ENCODE measurements around the gene RNF13. TPM values are rescaled to one million over a fixed set of nuclear protein-coding genes. Genes with fewer than 3 reads are reported as not detected.

RNF13 gene
- total and polyA plus RNA-seq, 2 donors (not counting 1 experiment from before 2014, with no cell fraction given) = 38.0 to 86.5 TPM

GRCh38 chr3:149819432-149819831 lies 6.4 kb downstream of the RNF13 start:
- no CpG with 5 or more reads among the region's 1 CpG for WGBS (ENCODE audit: insufficient coverage)
- H3K9ac ChIP-seq (ENCODE audit: low read length) = no peak overlapping the region
- no peak overlapping the region for H3K27ac ChIP-seq (ENCODE audit: low read length in 2 of 2)
- peaks cover 2% of the 10 kb centered on the region for H3K9me3 Mint-ChIP-seq (ENCODE audit: insufficient read depth)
- no peak for TF ChIP-seq EZH2 (IDR thresholded peaks at IDR 0.05; ENCODE audit: borderline replicate concordance, insufficient read depth, low read depth, low read length, poor library complexity, severe bottlenecking)
- TF ChIP-seq CTCF (IDR thresholded peaks at IDR 0.05) = no peak
- H3K9me3 ChIP-seq (ENCODE audit: control extremely low read depth in 1 of 3, control insufficient read depth in 2 of 3, insufficient read depth in 1 of 3, low read length in 2 of 3) = peaks cover 0 to 3% (median 0%) of the 10 kb centered on the region in 3 donors
- no peak overlapping the region for H3K4me3 ChIP-seq (ENCODE audit: control extremely low read depth in 1 of 5, extremely low read depth in 1 of 5, insufficient read depth in 1 of 5, low read depth in 2 of 5, low read length in 4 of 5)
- intact Hi-C loops (cut with micrococcal nuclease) = loop anchor here (5.0 to 10.0 kb wide), 3 partner anchors 38 to 825 kb away; partner anchors contain the start of genes EIF2A, GYG1 and SERP1
- H3K27ac Mint-ChIP-seq = no peak overlapping the region
- no peaks in the 10 kb centered on the region for H3K27me3 Mint-ChIP-seq
- CTCF ChIA-PET = interaction anchor here (0.6 to 2.9 kb wide), 5 partner anchors 11 to 587 kb away, joined by 3 to 15 read pairs (median 4); no protein-coding TSS in a partner anchor
- H3K4me1 Mint-ChIP-seq = peaks cover 68% of the 10 kb centered on the region
- POLR2A ChIA-PET = no interaction called here
- H3K4me3 Mint-ChIP-seq = no peak overlapping the region
- DNase-seq (no peak), ATAC-seq (ENCODE audit: low read depth) (no peak)
- H3K27me3 ChIP-seq (replicated peaks in 1 of 4; ENCODE audit: control extremely low read depth in 1 of 4, control insufficient read depth in 3 of 4, insufficient read depth in 4 of 4, low read length in 3 of 4) = no peaks in the 10 kb centered on the region
- H3K79me2 ChIP-seq (ENCODE audit: control insufficient read depth, insufficient read depth, low read length) = peaks cover 98% of the 10 kb centered on the region
- no peak overlapping the region for H3K4me2 ChIP-seq (replicated peaks; ENCODE audit: low read depth, low read length, poor library complexity, severe bottlenecking)
- H3K36me3 ChIP-seq (replicated peaks in 1 of 2; ENCODE audit: control extremely low read depth in 1 of 2, control insufficient read depth in 1 of 2, extremely low read depth in 1 of 2, insufficient read depth in 2 of 2, low read length in 1 of 2) = peaks cover 0 to 3% of the 10 kb centered on the region in 2 experiments
- H3K4me1 ChIP-seq (ENCODE audit: control insufficient read depth in 2 of 2, insufficient read depth in 2 of 2, low read length in 2 of 2) = peaks cover 27 to 33% of the 10 kb centered on the region in 2 donors
- no peak overlapping the region for H2AFZ ChIP-seq (ENCODE audit: insufficient read depth, low read depth, low read length, poor library complexity, severe bottlenecking)
- H4K20me1 ChIP-seq (ENCODE audit: control insufficient read depth, insufficient read depth, low read length, poor library complexity, severe bottlenecking) = peaks cover 75% of the 10 kb centered on the region

DNA sequence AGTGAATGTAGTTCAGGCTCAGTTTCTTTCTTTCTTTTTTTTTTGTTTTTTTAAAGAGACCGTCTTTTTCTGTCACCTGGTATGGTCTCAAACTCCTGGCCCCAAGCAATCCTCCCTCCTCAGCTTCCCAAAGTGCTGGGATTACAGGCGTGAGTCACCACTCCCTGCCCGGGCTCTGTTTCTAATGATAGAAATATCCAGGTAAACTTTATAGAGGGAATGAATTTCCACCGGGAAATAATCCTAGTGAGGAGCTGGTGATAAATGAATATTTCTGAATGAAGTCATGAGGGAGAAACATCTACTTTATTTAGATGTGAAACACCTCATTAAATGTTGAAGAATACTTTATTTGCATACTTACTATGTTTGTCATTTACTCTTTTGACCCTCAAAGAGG lies 7.2 kb downstream of the RNF13 start:
- Histone ChIP-seq H3K79me2 (ENCODE audit: control insufficient read depth, insufficient read depth, low read length) (peaks cover 98% of the 10 kb centered on the region), H2AFZ (ENCODE audit: insufficient read depth, low read depth, low read length, poor library complexity, severe bottlenecking) (no peak overlapping the region), H3K4me3 (ENCODE audit: control extremely low read depth in 1 of 5, extremely low read depth in 1 of 5, insufficient read depth in 1 of 5, low read depth in 2 of 5, low read length in 4 of 5) (no peak overlapping the region), H3K9ac (ENCODE audit: low read length) (no peak overlapping the region), H3K27ac (ENCODE audit: low read length in 2 of 2) (no peak overlapping the region), H4K20me1 (ENCODE audit: control insufficient read depth, insufficient read depth, low read length, poor library complexity, severe bottlenecking) (peaks cover 79% of the 10 kb centered on the region), H3K27me3 (replicated peaks in 1 of 4; ENCODE audit: control extremely low read depth in 1 of 4, control insufficient read depth in 3 of 4, insufficient read depth in 4 of 4, low read length in 3 of 4) (no peaks in the 10 kb centered on the region), H3K36me3 (replicated peaks in 1 of 2; ENCODE audit: control extremely low read depth in 1 of 2, control insufficient read depth in 1 of 2, extremely low read depth in 1 of 2, insufficient read depth in 2 of 2, low read length in 1 of 2) (peaks cover 0 to 3% of the 10 kb centered on the region in 2 experiments), H3K4me1 (ENCODE audit: control insufficient read depth in 2 of 2, insufficient read depth in 2 of 2, low read length in 2 of 2) (peaks cover 20 to 26% of the 10 kb centered on the region in 2 donors), H3K9me3 (ENCODE audit: control extremely low read depth in 1 of 3, control insufficient read depth in 2 of 3, insufficient read depth in 1 of 3, low read length in 2 of 3) (peaks cover 0 to 3% (median 0%) of the 10 kb centered on the region in 3 donors), H3K4me2 (replicated peaks; ENCODE audit: low read depth, low read length, poor library complexity, severe bottlenecking) (no peak overlapping the region)
- WGBS (ENCODE audit: insufficient coverage) = no CpG with 5 or more reads among the region's 4 CpGs
- ChIA-PET POLR2A (no interaction called here), CTCF (interaction anchor here (0.6 to 2.9 kb wide), 4 partner anchors 12 to 586 kb away, joined by 3 to 15 read pairs (median 6); no protein-coding TSS in a partner anchor)
- no peaks in the 10 kb centered on the region for H3K27me3 Mint-ChIP-seq
- DNase-seq (no peak), ATAC-seq (ENCODE audit: low read depth) (no peak)
- no peak overlapping the region for H3K27ac Mint-ChIP-seq
- intact Hi-C loops (cut with micrococcal nuclease) = no loop called here
- TF ChIP-seq EZH2 (IDR thresholded peaks at IDR 0.05; ENCODE audit: borderline replicate concordance, insufficient read depth, low read depth, low read length, poor library complexity, severe bottlenecking) = no peak
- H3K4me1 Mint-ChIP-seq = peaks cover 60% of the 10 kb centered on the region
- no peak overlapping the region for H3K4me3 Mint-ChIP-seq
- peaks cover 2% of the 10 kb centered on the region for H3K9me3 Mint-ChIP-seq (ENCODE audit: insufficient read depth)
